ENCODE data around the gene TMED9.
A peak's percentile ranks its signal among the peaks of the same experiment; 100 is the strongest.

DNA sequence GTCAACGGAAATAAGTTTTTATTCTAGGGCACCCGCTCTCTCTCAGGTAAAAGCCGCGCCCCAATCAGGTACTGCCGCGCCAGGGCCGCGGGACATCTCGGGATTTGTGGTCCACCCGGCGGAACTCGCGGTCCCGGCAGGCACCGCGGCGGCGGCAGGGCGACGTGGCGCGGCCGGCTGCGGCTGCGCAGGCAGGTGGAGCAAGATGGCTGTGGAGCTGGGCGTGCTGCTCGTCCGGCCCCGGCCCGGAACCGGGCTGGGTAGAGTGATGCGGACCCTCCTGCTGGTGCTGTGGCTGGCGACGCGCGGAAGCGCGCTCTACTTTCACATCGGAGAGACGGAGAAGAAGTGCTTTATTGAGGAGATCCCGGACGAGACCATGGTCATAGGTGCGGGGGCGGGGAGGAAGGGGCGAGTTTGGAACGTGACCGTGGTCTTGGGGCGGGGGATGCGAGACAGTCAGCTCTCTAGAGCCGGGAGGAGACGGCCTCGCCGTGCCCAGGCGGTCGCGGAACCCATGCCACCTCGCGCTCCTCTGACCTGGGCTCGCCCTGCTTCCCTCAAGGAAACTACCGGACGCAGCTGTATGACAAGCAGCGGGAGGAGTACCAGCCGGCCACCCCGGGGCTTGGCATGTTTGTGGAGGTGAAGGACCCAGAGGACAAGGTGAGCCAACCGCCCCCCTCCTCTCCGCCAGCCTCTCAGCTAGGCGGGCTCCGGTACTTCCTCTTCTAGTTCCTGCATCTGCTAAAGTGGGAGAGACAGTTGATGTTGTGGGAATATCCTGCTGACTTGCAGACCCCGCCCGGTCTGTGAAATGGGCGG is at the start of gene TMED9:
- TF ChIP-seq, protein P1, sequence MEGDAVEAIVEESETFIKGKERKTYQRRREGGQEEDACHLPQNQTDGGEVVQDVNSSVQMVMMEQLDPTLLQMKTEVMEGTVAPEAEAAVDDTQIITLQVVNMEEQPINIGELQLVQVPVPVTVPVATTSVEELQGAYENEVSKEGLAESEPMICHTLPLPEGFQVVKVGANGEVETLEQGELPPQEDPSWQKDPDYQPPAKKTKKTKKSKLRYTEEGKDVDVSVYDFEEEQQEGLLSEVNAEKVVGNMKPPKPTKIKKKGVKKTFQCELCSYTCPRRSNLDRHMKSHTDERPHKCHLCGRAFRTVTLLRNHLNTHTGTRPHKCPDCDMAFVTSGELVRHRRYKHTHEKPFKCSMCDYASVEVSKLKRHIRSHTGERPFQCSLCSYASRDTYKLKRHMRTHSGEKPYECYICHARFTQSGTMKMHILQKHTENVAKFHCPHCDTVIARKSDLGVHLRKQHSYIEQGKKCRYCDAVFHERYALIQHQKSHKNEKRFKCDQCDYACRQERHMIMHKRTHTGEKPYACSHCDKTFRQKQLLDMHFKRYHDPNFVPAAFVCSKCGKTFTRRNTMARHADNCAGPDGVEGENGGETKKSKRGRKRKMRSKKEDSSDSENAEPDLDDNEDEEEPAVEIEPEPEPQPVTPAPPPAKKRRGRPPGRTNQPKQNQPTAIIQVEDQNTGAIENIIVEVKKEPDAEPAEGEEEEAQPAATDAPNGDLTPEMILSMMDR (IDR thresholded peaks at IDR 0.05), result peak in 5 of 6 experiments; percentile 14 to 39 (median 34)
- peak; percentile 82 to 93 for TF ChIP-seq POLR2A (IDR thresholded peaks at IDR 0.05)
